Fibroblast of lung (primary cell): ENCODE results near the gene HILPDA. TPM values are rescaled to one million over a fixed set of nuclear protein-coding genes. Genes with fewer than 3 reads are reported as not detected.

Experiments
- DNase-seq, 2 donors: peaks; one replicate each; pipeline versions ENCODE4 v3.0.0 to v3.0.0-alpha.2; 2010; ENCODE audit warnings: low read depth in 2 of 2
- H2AFZ ChIP-seq: 2 replicates; pipeline ENCODE4 v1.5.1; 2012; ENCODE audit warnings: low read length, control low read depth, inconsistent platforms
- H3K27ac ChIP-seq: 2 replicates; pipeline ENCODE4 v1.5.1; 2011; ENCODE audit warnings: low read length, control low read depth; ENCODE audit not compliant: insufficient read depth
- H3K27me3 ChIP-seq: 2 replicates; pipeline ENCODE4 v1.5.1; 2011; ENCODE audit warnings: mild to moderate bottlenecking, low read length; ENCODE audit not compliant: control insufficient read depth, insufficient read depth
- H3K36me3 ChIP-seq: 2 replicates; pipeline ENCODE4 v1.5.1; 2011; ENCODE audit warnings: low read length; ENCODE audit not compliant: control insufficient read depth, insufficient read depth
- H3K4me1 ChIP-seq: 2 replicates; pipeline ENCODE4 v1.5.1; 2011; ENCODE audit warnings: low read length; ENCODE audit not compliant: control insufficient read depth, insufficient read depth; ENCODE audit errors: extremely low read depth
- H3K4me2 ChIP-seq: 2 replicates; pipeline ENCODE4 v1.5.1; 2011; ENCODE audit warnings: low read length, control low read depth; ENCODE audit not compliant: insufficient read depth; ENCODE audit errors: extremely low read depth
- H3K4me3 ChIP-seq, 4 experiments: fragments of 200-600 bp in 1 of 4; sonication (generic) in 1 of 4; replicated peaks in 1 of 4; 2 replicates each; pipeline ENCODE4 v1.5.1; 2011 to 2016; ENCODE audit warnings: low read length in 4 of 4, low read depth in 3 of 4, mild to moderate bottlenecking in 3 of 4, control low read depth in 2 of 4, inconsistent platforms in 1 of 4, mixed read lengths in 1 of 4; ENCODE audit not compliant: insufficient read depth in 1 of 4; ENCODE audit errors: control extremely low read depth in 1 of 4
- H3K79me2 ChIP-seq: 2 replicates; pipeline ENCODE4 v1.5.1; 2012; ENCODE audit warnings: mild to moderate bottlenecking, low read length, inconsistent platforms; ENCODE audit not compliant: control insufficient read depth, insufficient read depth
- H3K9ac ChIP-seq: 2 replicates; pipeline ENCODE4 v1.5.1; 2011; ENCODE audit warnings: mild to moderate bottlenecking, low read length, control low read depth; ENCODE audit not compliant: insufficient read depth
- H3K9me3 ChIP-seq: 2 replicates; pipeline ENCODE4 v1.5.1; 2012; ENCODE audit warnings: low read depth, low read length; ENCODE audit not compliant: control insufficient read depth, insufficient read depth
- H4K20me1 ChIP-seq: 2 replicates; pipeline ENCODE4 v1.5.1; 2011; ENCODE audit warnings: low read length; ENCODE audit not compliant: control insufficient read depth, insufficient read depth; ENCODE audit errors: extremely low read depth
- CTCF ChIP-seq, 2 donors: IDR thresholded peaks in 1 of 2; conservative IDR thresholded peaks in 1 of 2; 1 replicate in 1 of 2; 2 replicates in 1 of 2; pipeline ENCODE4 v1.5.1; 2011 to 2012; ENCODE audit warnings: low read length in 2 of 2, control low read depth in 1 of 2, inconsistent platforms in 1 of 2, low read depth in 1 of 2, mild to moderate bottlenecking in 1 of 2
- EZH2 ChIP-seq: IDR thresholded peaks from 2 replicates; pipeline ENCODE4 v1.5.1; 2012; ENCODE audit warnings: low read length, control low read depth, mild to moderate bottlenecking; ENCODE audit errors: missing control alignments
- polyA plus RNA-seq, 2 donors: library from polyadenylated mRNA; depleted of rRNA in 1 of 2; stranded (reverse) in 1 of 2; unstranded in 1 of 2; fragments of >200 nt; gene quantifications; 2 replicates each; pipeline ENCODE4 v1.2.1, GENCODE V29; 2011 to 2012; ENCODE audit warnings: missing spikeins in 1 of 2
- total RNA-seq: library from RNA; depleted of rRNA; stranded (reverse); fragments of >200 nt; gene quantifications from 2 replicates; pipeline ENCODE4 v1.2.1, GENCODE V29; 2014

HILPDA gene
- total and polyA plus RNA-seq, 2 donors (not counting 1 experiment from before 2014, with no cell fraction given): 17.7 to 20.1 TPM

GRCh38 chr7:128417071-128417470, 38.6 kb upstream of the HILPDA start:
- Histone ChIP-seq H4K20me1 (no peaks in the 10 kb centered on the region), H3K36me3 (no peaks in the 10 kb centered on the region), H3K27me3 (no peaks in the 10 kb centered on the region), H3K4me3 (no peak overlapping the region), H3K4me1 (no peaks in the 10 kb centered on the region), H3K4me2 (no peak overlapping the region), H3K9me3 (no peaks in the 10 kb centered on the region), H3K27ac (no peak overlapping the region), H2AFZ (no peak overlapping the region), H3K79me2 (no peaks in the 10 kb centered on the region), H3K9ac (no peak overlapping the region)
- DNase-seq: no peak
- TF ChIP-seq EZH2 (no peak), CTCF (conservative IDR thresholded peaks at IDR 0.05 in 1 of 2, IDR thresholded peaks at IDR 0.05 in 1 of 2; ENCODE audit: low read depth in 1 of 2, low read length in 2 of 2) (no peak)

- Histone ChIP-seq H3K27me3 (no peaks in the 10 kb centered on the region), H3K4me3 (no peak overlapping the region), H3K9ac (no peak overlapping the region), H3K79me2 (no peaks in the 10 kb centered on the region), H3K9me3 (no peaks in the 10 kb centered on the region), H2AFZ (no peak overlapping the region), H3K36me3 (no peaks in the 10 kb centered on the region), H4K20me1 (no peaks in the 10 kb centered on the region), H3K27ac (no peak overlapping the region), H3K4me2 (no peak overlapping the region), H3K4me1 (no peaks in the 10 kb centered on the region)
- TF ChIP-seq CTCF (conservative IDR thresholded peaks at IDR 0.05 in 1 of 2, IDR thresholded peaks at IDR 0.05 in 1 of 2; ENCODE audit: low read depth in 1 of 2, low read length in 2 of 2): no peak
- TF ChIP-seq EZH2: no peak
- DNase-seq: no peak
These were observed 36.4 kb upstream of the HILPDA start for GRCh38 chr7:128419257-128419656.

- Histone ChIP-seq H2AFZ (no peak overlapping the region), H3K36me3 (no peaks in the 10 kb centered on the region), H3K27ac (no peak overlapping the region), H3K4me2 (no peak overlapping the region), H3K9ac (no peak overlapping the region), H3K9me3 (no peaks in the 10 kb centered on the region), H3K79me2 (no peaks in the 10 kb centered on the region), H4K20me1 (no peaks in the 10 kb centered on the region), H3K4me3 (no peak overlapping the region), H3K27me3 (no peaks in the 10 kb centered on the region), H3K4me1 (no peaks in the 10 kb centered on the region)
- TF ChIP-seq EZH2 (no peak), CTCF (conservative IDR thresholded peaks at IDR 0.05 in 1 of 2, IDR thresholded peaks at IDR 0.05 in 1 of 2; ENCODE audit: low read depth in 1 of 2, low read length in 2 of 2) (no peak)
- no peak for DNase-seq
These were observed 34.9 kb upstream of the HILPDA start for GRCh38 chr7:128420773-128421172.
